Tibial nerve (tissue), 4 donors: ENCODE results near the gene ISYNA1. TPM values are rescaled to one million over a fixed set of nuclear protein-coding genes. Genes with fewer than 3 reads are reported as not detected.

Source experiments
- DNase-seq, 2 donors: peaks; one replicate each; pipeline ENCODE4 v3.0.0-alpha.2; 2019; ENCODE audit warnings: low spot score in 2 of 2
- H3K27ac ChIP-seq, 4 donors: fragments of 200-600 bp; sonication (generic) in 3 of 4; one replicate each; pipeline ENCODE4 v1.5.1; 2017 to 2019; ENCODE audit warnings: mild to moderate bottlenecking in 1 of 4
- H3K27me3 ChIP-seq, 2 donors: fragments of 200-600 bp; sonication (generic) in 1 of 2; one replicate each; pipeline versions ENCODE4 v1.5.1 to v1.6.0; 2017 to 2019
- H3K36me3 ChIP-seq, 3 donors: fragments of 200-600 bp; sonication (generic); one replicate each; pipeline ENCODE4 v1.5.1; 2018 to 2019
- H3K4me1 ChIP-seq, 4 donors: fragments of 200-600 bp; sonication (generic) in 3 of 4; one replicate each; pipeline ENCODE4 v1.5.1; 2017 to 2019
- H3K4me3 ChIP-seq, 4 donors: fragments of 200-600 bp; sonication (generic) in 3 of 4; one replicate each; pipeline ENCODE4 v1.5.1; 2017 to 2019; ENCODE audit warnings: mild to moderate bottlenecking in 1 of 4, moderate library complexity in 1 of 4
- H3K9me3 ChIP-seq, 4 donors: fragments of 200-600 bp; sonication (generic) in 3 of 4; one replicate each; pipeline ENCODE4 v1.5.1; 2017 to 2019
- CTCF ChIP-seq, 5 experiments: fragments of 200-600 bp in 3 of 5; fragments of 450-650 bp in 2 of 5; sonication (generic) in 3 of 5; IDR thresholded peaks; one replicate each; pipeline ENCODE4 v1.5.1; 2016 to 2019; ENCODE audit warnings: antibody characterized with exemption in 5 of 5, mild to moderate bottlenecking in 3 of 5, moderate library complexity in 2 of 5
- EP300 ChIP-seq, 2 donors: sonication (generic); formaldehyde crosslinking; IDR thresholded peaks; one replicate each; pipeline ENCODE4 v1.6.1; 2017; ENCODE audit warnings: antibody characterized with exemption in 2 of 2, mild to moderate bottlenecking in 1 of 2
- POLR2A ChIP-seq, 2 donors: fragments of 450-650 bp; IDR thresholded peaks; one replicate each; pipeline ENCODE4 v1.6.1; 2017; ENCODE audit warnings: antibody characterized with exemption in 2 of 2, mild to moderate bottlenecking in 2 of 2, moderate library complexity in 2 of 2
- WGBS, 2 donors: methylation state at CpG; one replicate each; pipeline ENCODE4 v1.1.5; 2018; 5-methylcytosine and 5-hydroxymethylcytosine counted together
- total RNA-seq, 4 donors: library from RNA; depleted of rRNA; stranded (reverse); fragments of >200 nt; gene quantifications; one replicate each; pipeline ENCODE4 v1.1.0, GENCODE V29; 2016

The ISYNA1 gene
- total RNA-seq, 4 donors from 2014 or later: 43.5 to 82.2 (median 52.4) TPM

GRCh38 chr19:18446811-18447359 lies 9.0 kb upstream of the ISYNA1 start:
- Histone ChIP-seq H3K4me1 (peaks cover 0 to 37% (median 7%) of the 10 kb centered on the region in 4 donors), H3K36me3 (peaks cover 7 to 83% (median 48%) of the 10 kb centered on the region in 3 donors), H3K27me3 (no peaks in the 10 kb centered on the region), H3K4me3 (no peak overlapping the region), H3K9me3 (no peaks in the 10 kb centered on the region), H3K27ac (no peak overlapping the region)
- 76 to 88% methylated on average over 9 to 10 of the region's 12 CpGs for WGBS, 2 donors
- no peak for DNase-seq
- TF ChIP-seq EP300 (IDR thresholded peaks at IDR 0.05) (no peak), CTCF (IDR thresholded peaks at IDR 0.05) (no peak), POLR2A (IDR thresholded peaks at IDR 0.05) (no peak)

GRCh38 chr19:18446145-18446810 lies 8.3 kb upstream of the ISYNA1 start:
- Histone ChIP-seq H3K4me3 (no peak overlapping the region), H3K36me3 (peaks cover 7 to 77% (median 48%) of the 10 kb centered on the region in 3 donors), H3K27ac (no peak overlapping the region), H3K9me3 (no peaks in the 10 kb centered on the region), H3K4me1 (peaks cover 0 to 32% (median 5%) of the 10 kb centered on the region in 4 donors), H3K27me3 (no peaks in the 10 kb centered on the region)
- 80 to 85% methylated on average over 27 to 34 of the region's 34 CpGs for WGBS, 2 donors
- no peak for TF ChIP-seq POLR2A (IDR thresholded peaks at IDR 0.05)
- DNase-seq: no peak

- TF ChIP-seq POLR2A (IDR thresholded peaks at IDR 0.05) (no peak), CTCF (IDR thresholded peaks at IDR 0.05) (no peak), EP300 (IDR thresholded peaks at IDR 0.05) (no peak)
- Histone ChIP-seq H3K4me3 (no peak overlapping the region), H3K27me3 (no peaks in the 10 kb centered on the region), H3K27ac (no peak overlapping the region), H3K9me3 (no peaks in the 10 kb centered on the region), H3K36me3 (peaks cover 3 to 69% (median 45%) of the 10 kb centered on the region in 3 donors), H3K4me1 (peaks cover 0 to 23% (median 4%) of the 10 kb centered on the region in 4 donors)
- DNase-seq: no peak
- 69 to 79% methylated on average over 15 of the region's 15 CpGs for WGBS, 2 donors
Observed at GRCh38 chr19:18445262-18445948, 7.5 kb upstream of the ISYNA1 start.

- Histone ChIP-seq H3K4me1 (peaks cover 0 to 22% (median 4%) of the 10 kb centered on the region in 4 donors), H3K27me3 (no peaks in the 10 kb centered on the region), H3K4me3 (no peak overlapping the region), H3K9me3 (no peaks in the 10 kb centered on the region), H3K36me3 (peaks cover 0 to 60% (median 36%) of the 10 kb centered on the region in 3 donors), H3K27ac (no peak overlapping the region)
- WGBS, 2 donors: 81 to 84% methylated on average over 16 to 19 of the region's 19 CpGs
- DNase-seq: no peak
- no peak for TF ChIP-seq CTCF (IDR thresholded peaks at IDR 0.05)
- no peak for TF ChIP-seq EP300 (IDR thresholded peaks at IDR 0.05)
- TF ChIP-seq POLR2A (IDR thresholded peaks at IDR 0.05): no peak
Observed at GRCh38 chr19:18444513-18444912, 6.6 kb upstream of the ISYNA1 start.

GRCh38 chr19:18443831-18444230 lies 5.9 kb upstream of the ISYNA1 start:
- H3K4me3 ChIP-seq: no peak overlapping the region
- H3K4me1 ChIP-seq: peaks cover 0 to 29% (median 4%) of the 10 kb centered on the region in 4 donors
- H3K27ac ChIP-seq: peak overlapping the region in 3 of 4 donors; percentile 38 to 62 (median 53)
- 77 to 82% methylated on average over 11 of the region's 11 CpGs for WGBS, 2 donors
- H3K36me3 ChIP-seq: peaks cover 0 to 54% (median 29%) of the 10 kb centered on the region in 3 donors
- H3K27me3 ChIP-seq: no peaks in the 10 kb centered on the region
- no peak for TF ChIP-seq CTCF (IDR thresholded peaks at IDR 0.05)
- no peak for TF ChIP-seq EP300 (IDR thresholded peaks at IDR 0.05)
- TF ChIP-seq POLR2A (IDR thresholded peaks at IDR 0.05): no peak
- H3K9me3 ChIP-seq: no peaks in the 10 kb centered on the region
- no peak for DNase-seq
